AG10803 (cell line): ENCODE data around the gene NCK2.

Experiments
- DNase-seq: peaks from one replicate; pipeline ENCODE4 v3.0.0; 2010; ENCODE audit warnings: low read depth
- H3K4me3 ChIP-seq: 2 replicates; pipeline ENCODE4 v1.5.1; 2011; ENCODE audit warnings: mild to moderate bottlenecking, low read length, control low read depth
- TF ChIP-seq, protein P1 (sequence below): conservative IDR thresholded peaks from 2 replicates; pipeline ENCODE4 v1.5.1; 2011; ENCODE audit warnings: mild to moderate bottlenecking, low read length, control low read depth, inconsistent platforms

NCK2 gene

DNA sequence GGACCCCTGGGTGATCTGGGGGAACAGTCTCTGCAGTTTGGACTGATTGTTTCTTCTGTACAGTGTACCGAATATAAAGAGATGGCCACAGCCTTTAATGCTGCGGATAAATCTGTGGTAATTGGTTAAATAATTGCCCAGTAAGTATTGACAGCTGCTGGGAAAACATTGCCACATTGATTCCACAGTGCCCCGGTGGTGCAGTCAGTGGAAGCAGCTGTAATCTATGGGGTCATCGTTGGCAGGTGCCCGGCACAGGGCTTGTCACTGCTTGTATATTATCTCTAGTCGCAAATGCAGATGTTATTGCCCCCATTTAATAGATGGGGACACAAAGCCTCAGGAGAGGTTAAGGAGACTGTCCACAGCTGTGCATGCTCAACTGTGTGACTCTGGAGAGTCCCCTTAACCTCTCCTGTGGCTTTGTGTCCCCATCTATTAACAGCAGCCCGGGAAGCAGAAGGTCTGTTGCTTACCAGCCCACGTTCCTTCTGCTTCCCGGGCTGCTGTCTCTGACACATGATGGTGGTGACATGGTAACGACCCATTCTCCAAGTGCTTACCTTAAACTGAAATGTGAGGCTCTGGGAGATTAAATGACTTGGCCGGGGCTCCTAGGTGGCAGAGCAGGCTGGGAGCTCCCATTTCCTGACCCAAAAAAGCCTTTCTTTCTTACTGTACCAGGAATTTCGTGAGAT lies 76.9 kb downstream of the NCK2 start:
- H3K4me3 ChIP-seq, result no peak overlapping the region
- DNase-seq, result no peak
- TF ChIP-seq, protein P1, sequence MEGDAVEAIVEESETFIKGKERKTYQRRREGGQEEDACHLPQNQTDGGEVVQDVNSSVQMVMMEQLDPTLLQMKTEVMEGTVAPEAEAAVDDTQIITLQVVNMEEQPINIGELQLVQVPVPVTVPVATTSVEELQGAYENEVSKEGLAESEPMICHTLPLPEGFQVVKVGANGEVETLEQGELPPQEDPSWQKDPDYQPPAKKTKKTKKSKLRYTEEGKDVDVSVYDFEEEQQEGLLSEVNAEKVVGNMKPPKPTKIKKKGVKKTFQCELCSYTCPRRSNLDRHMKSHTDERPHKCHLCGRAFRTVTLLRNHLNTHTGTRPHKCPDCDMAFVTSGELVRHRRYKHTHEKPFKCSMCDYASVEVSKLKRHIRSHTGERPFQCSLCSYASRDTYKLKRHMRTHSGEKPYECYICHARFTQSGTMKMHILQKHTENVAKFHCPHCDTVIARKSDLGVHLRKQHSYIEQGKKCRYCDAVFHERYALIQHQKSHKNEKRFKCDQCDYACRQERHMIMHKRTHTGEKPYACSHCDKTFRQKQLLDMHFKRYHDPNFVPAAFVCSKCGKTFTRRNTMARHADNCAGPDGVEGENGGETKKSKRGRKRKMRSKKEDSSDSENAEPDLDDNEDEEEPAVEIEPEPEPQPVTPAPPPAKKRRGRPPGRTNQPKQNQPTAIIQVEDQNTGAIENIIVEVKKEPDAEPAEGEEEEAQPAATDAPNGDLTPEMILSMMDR, result no peak

- H3K4me3 ChIP-seq, result no peak overlapping the region
- no peak for DNase-seq
- TF ChIP-seq, protein P1, result no peak
Observed at GRCh38 chr2:105822186-105822585, 77.5 kb downstream of the NCK2 start.

DNA sequence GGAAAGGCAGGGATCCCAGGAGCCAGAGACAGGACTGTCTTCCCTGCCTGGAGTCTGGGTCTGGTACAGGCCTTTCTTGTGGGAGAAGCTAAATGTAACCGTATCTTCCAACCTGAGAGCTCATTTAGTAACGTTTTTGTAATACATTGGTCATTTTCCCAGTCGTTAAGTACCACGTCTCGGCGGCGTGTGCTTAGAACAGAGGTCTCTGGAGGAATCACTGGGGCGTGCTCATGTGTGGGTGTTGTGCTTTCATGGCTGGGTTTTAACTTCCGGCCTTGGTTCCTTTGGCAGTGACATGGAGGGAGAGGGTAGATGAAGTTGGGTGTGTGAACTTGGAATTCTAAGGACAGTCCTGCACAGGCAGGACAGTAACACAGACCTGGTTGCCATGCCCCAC lies 79.7 kb downstream of the NCK2 start:
- H3K4me3 ChIP-seq, result no peak overlapping the region
- TF ChIP-seq, protein P1, result no peak
- DNase-seq, result no peak

DNA sequence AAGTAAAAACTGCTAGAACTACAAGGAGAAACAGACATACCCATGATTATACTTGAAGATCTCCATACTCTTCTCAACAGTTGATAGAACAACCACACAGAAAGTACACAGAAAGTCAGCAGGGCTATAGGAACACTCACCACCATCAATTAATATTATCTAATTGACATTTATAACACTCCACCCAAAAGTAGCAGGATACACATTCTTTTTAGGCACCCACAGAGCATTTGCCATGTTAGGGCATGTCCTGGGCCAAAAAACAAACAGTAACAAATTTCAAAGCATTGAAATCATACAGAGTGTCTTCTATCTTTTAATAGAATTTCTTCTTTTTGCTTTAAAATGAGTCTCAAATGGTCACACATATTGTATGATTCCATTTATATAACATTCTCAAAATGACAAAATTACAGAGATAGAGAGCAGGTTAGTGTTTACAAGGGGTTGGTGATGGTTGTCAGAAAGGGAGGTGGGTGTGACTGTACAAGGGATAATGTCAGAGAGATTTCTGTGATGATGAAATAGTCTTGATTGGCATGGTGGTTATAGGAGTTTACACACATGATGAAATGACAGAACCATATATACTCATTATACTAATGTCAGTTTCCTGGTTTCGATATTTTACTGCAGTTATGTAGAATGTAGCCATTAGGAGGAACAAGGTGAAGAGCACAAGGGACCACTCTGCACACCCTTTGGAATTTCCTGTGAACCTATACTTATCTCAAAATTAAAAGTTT lies 82.8 kb downstream of the NCK2 start:
- DNase-seq, result no peak
- H3K4me3 ChIP-seq, result no peak overlapping the region
- TF ChIP-seq, protein P1, result no peak

DNA sequence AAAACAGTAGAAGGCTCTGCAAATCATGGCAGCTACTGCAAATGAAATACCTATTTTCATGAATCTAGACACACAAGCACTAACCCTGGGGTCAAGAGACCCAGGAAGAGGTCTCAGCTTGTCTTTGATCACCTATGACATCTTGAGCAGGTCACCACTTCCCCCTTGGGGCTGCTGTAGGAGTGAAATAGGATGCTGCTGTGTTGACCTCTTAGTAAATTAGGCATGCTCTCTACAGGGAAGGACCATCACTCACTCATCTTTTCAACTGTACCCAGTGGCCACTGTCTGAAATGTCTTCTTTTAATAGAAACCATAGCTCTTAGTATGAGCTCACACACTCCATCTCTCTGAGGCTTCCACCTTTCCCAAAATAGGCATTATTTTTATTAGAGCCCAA lies 83.8 kb downstream of the NCK2 start:
- no peak for DNase-seq
- TF ChIP-seq, protein P1, result no peak
- H3K4me3 ChIP-seq, result no peak overlapping the region

DNA sequence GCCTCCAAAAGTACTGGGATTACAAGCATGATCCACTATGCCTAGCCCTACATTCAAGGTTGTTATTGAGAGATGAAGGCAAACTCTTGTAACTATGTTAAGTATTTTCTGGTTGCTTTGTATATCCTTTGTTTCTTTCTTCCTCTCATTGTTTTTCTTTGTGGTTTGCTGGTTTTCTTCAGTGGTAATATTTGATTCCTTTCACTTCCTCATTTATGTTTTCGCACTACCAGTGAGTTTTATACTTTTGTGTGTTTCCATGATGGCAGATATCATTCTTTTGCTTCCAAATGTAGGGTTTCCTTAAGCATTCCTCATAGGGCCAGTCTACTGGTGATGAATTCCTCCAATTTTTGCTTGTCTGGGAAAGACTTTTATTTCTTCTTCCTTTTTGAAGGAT lies 90.2 kb downstream of the NCK2 start:
- no peak overlapping the region for H3K4me3 ChIP-seq
- TF ChIP-seq, protein P1, result no peak
- DNase-seq, result no peak

DNA sequence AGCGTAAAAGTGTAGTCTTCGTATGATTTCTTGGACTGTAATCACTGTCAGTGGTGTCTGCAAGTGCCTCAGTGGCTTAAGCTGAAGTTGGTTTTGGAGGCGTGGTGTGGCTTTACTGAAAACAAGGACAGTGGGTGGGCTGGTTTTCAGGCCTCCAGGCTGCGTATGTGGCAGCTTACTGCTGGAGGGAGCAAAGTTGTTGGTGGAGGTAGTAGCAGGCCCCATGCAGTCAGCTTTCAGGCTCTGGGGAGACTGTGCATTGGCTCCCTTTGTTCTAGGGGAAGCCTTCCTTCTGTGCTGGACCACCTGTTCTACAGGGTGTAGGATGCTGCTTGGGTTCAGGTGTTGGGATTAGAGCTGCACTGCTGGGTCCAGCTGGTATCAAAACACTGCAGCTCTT lies 91.6 kb downstream of the NCK2 start:
- TF ChIP-seq, protein P1, result no peak
- H3K4me3 ChIP-seq, result no peak overlapping the region
- no peak for DNase-seq
